Right hindlimb (tissue), 1 donor: ENCODE data around the gene NEK11.

ENCODE experiments used
- DNase-seq: peaks from one replicate; pipeline ENCODE4 v3.0.0-alpha.2; 2018

The NEK11 gene

GRCh38 chr3:131047582-131047981 lies 20.9 kb downstream of the NEK11 start:
- no peak for DNase-seq

DNA sequence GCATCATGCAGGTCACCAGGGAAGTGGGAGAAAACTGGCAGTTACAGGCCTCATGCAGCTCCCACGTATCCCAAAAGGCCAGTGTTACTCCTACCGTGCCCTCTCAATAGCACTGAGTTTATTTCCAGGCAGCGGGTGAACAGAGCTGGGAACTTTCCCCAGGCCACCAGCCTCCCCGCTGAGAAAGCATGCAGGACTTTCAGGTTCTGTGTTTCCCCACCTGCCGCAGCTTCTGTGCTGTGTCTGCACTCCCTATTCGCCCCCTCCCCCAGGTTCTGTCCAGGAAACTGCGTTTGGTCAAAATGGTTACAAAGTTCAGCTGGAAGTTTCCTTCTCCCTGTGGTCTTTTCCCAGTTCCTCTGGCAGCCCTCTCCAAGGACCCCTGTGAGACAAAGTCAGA lies 21.4 kb downstream of the NEK11 start:
- no peak for DNase-seq

DNA sequence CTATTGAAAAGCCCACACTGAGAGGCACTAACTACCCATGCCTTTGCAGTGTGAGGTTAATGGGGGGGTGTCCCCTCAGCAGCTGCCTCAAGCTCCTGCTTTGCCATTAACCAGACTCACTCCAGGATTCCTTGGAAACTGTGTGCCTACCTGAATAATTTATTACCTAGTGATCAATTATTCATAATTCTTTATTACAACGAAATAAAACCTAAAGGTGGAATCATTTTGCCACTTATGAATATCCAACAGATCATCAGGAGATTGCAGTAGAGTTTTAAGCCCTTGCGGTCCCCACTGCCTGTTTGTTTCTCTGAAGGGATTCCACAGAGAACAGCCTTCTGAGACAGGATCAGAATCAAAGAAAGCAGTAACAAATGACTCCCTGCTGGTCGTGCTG lies 23.3 kb downstream of the NEK11 start:
- no peak for DNase-seq

- DNase-seq, result no peak
Observed at GRCh38 chr3:131053043-131053859, 26.6 kb downstream of the NEK11 start.

GRCh38 chr3:131067983-131068382 lies 41.3 kb downstream of the NEK11 start:
- DNase-seq, result no peak

GRCh38 chr3:131072099-131072559 lies 45.5 kb downstream of the NEK11 start:
- DNase-seq, result no peak

GRCh38 chr3:131072845-131073244 lies 46.2 kb downstream of the NEK11 start:
- no peak for DNase-seq

- no peak for DNase-seq
Observed at GRCh38 chr3:131075632-131076328, 49.1 kb downstream of the NEK11 start.

- no peak for DNase-seq
Observed at GRCh38 chr3:131077904-131078303, 51.2 kb downstream of the NEK11 start.

GRCh38 chr3:131079086-131079485 lies 52.4 kb downstream of the NEK11 start:
- no peak for DNase-seq

DNA sequence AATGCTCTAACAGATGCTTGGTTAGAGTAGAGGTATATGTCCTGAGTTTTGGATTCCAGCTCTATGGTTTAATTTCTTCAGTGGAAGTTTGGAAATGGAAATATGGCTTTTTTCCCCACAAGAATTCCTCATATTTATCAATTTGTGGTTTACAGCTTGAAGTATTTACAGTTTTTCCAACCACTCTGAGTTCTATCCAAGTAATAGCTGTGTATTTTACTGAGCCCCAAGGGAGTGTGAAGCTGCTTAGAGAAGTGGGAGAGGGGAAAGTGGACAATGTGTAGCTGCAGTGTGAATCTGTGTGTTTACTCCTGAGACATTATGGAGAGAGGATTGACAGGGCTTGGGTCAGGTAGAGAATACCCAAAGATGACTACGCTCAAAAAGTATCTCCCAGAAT lies 54.5 kb downstream of the NEK11 start:
- no peak for DNase-seq

DNA sequence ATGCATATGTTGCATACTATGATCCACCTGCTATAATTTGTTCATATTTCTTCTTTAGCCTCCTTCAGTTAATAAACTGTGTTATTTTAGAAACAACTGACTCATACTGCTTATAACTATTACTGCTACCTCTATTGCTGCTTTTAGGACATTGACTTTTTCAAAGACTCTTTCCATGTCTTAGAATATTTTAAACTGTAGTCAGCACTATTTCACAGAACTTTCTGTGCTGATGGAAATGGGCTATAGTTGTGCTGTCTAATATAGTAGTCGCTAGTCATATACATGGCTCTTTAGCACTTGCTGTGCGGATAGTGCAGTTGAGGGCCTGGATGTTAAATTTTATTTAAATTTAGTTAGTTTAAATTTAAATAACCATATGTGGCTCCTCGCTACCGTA lies 55.6 kb downstream of the NEK11 start:
- no peak for DNase-seq

- DNase-seq, result peak; percentile 89
Observed at GRCh38 chr3:131082871-131083863, 56.5 kb downstream of the NEK11 start.

GRCh38 chr3:131091768-131092167 lies 65.1 kb downstream of the NEK11 start:
- no peak for DNase-seq

DNA sequence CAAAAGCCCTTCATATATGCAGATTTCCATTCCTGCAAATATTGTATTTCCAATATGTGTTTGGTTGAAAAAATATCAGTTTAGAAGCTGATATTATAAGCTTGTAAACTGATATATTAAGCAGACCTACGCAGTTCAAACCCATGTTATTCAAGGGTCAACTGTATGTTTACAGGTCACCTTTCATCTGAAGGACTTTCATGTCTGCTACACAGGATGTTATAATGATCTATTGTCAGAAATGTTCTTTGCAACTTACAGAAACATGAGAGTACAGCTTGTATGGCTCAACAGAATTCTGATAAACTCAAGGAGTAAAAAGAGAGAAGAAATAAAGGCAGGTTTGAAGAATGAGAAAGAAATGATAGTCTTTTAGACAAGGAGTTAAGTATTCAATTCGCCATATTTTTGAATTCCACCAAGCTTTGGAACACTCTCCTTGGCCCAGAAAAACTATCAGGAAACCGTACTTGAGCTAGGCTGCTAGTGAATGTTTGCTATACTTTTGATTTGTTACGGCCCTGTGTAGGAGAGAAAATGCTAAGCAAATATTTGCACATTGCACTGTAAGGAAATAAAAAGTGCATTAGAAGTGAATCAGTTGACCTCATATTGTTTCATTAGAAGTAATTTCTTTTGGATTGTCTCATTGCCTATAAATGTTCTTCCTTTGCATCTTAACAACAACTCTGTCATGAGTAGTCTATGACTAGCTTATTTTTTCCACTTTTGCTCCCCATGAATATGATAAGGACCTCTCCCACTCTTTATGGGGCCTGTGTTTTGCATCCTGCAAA lies 81.2 kb downstream of the NEK11 start:
- DNase-seq, result no peak

DNA sequence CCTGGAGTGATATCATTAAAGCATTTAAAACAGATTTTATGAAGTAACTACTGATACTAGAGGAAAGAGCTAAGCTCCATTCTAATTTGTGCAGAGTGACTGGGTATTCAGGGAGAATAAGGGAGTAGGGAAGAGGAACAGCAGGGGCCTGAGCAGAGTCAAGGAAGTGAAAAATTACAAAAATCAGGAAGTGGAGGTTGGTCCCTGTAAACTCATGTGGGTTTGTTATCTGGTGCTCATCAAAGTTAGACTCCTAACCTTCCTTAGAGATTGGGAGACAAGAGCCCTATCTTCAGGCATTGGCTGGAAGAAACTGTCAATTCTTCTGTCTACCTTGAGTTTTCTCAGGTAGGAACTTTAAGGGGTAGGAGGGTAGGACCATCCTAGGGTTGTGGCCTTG lies 82.5 kb downstream of the NEK11 start:
- DNase-seq, result no peak

DNA sequence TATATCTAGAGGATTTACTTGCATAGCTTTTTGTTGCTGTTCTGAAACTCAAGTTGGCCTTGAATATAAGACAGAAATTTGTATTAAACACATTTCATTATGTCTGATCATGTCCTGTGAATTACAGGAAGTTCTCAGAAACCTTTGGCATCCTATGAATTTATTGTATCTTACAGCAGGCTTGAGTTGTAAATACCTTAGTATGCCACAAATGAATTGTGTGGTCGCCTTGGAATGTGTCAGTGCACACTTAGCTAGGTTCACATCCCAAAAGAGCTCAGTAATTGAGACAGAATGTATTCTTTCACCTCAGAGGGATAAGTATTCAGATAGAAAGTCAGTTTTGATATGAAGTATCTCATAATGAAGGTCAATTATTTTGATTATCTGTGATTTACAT lies 83.4 kb downstream of the NEK11 start:
- no peak for DNase-seq

DNA sequence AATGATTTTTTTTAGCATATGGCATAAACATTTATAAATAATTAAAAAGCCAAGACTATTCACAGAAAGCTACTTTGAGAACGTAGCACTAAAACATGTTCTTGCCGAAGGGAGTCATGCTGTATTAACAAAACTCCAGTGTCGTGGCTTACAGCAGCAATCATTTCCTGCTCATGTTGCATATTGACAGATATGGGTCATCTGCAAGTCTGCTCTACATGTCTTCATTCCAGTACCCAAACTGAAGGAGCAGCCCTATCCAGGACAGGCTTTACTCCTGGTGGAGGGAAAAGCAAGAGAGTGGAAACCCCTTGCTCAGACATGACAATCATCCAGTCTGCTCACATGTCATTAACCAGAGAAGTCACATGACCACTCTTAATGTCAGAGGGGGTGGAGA lies 87.6 kb downstream of the NEK11 start:
- DNase-seq, result no peak

DNA sequence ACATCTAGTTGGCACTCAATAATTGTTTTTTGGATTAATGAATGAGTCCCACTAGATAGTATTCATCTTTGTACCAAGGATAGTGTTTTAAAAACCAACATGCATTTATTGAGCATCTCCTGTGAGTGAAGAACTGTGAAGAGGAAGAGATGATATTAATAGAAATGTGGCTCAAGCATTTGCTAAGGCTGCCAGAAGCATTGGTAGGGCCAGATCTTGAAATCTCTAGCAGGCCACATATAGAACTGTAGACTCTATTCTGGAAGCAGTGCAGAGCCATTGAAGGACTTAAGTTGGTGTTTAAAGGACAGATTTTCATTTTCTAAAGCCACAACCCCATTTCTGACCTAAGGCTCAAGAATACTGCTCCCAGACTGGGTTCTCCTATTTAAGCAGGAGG lies 99.0 kb downstream of the NEK11 start:
- DNase-seq, result no peak

DNA sequence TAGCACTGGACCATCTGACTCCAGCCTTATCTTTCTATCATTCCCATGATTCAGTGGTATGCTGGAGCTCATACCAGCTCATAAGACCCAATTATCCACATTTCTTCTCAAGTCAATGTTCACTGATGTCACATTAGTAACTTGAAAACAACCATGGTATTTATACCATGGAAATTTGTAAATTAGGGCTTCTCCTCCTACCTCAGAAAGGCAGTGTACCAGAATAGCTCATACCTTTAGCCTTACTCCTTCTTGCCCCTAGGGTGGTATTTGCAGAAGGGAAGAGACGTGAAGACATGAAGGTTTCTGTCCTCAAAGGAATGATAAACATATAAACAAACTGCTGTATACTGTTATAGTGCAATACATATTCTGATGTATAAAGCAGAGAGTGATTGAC lies 114.2 kb downstream of the NEK11 start:
- no peak for DNase-seq

DNA sequence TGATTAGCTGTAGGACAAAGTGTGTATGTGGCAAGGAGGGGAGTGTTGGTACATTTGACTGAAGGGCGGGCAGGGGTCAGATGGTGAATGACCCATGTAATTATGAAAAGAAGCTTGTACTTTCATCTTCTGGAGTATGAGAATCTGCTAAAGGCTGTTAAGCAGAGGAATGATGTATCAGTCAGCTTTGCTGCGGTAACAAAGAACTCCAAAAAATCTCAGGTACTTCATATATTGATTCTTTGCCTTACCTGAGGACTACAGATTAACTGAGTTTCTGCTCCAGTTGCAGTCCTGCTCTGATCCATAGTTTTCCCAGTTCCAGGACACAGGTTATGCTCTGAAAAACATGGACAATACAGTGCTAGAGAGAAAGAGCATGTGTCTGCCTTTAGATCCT lies 115.1 kb downstream of the NEK11 start:
- DNase-seq, result no peak

DNA sequence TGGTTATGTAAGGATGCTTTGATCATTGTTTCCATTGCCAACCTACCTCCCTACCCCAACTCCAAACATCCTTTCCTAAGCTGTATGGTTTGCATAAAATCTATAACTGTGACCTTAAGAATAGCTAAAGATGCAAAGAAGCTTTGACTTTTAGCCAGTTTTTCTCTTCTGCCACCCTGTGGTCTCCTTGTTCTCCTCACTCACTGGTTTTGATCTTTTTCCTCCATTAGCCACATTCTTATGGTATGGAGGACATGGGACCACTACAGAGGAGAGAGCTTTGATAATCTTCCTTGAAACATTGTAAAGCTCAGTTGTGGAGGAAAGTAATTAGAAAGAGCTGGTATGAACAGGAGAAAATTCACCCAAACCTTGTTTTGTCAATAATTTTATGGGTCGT lies 115.9 kb downstream of the NEK11 start:
- DNase-seq, result no peak
